NT2/D1 (cell line): Measurements from ENCODE around the gene GOLGA8T.
"Not testable (repeated sequence)": the region's sequence is repeated elsewhere in the genome, so short reads cannot be mapped to it uniquely, and the experiment has no call there.

ENCODE experiments used
- YY1 ChIP-seq: IDR thresholded peaks from 2 replicates; pipeline ENCODE4 v1.6.1; 2011; ENCODE audit not compliant: insufficient read length, insufficient read depth
- ZNF274 ChIP-seq: IDR thresholded peaks from 2 replicates; pipeline ENCODE4 v1.6.1; 2011; ENCODE audit warnings: mild to moderate bottlenecking, low read depth, low read length

- not testable (repeated sequence) for TF ChIP-seq ZNF274, YY1
Measured at GRCh38 chr15:30162479-30163357, 27.9 kb downstream of the GOLGA8T start.
